SU-DHL-6 (cell line): Measurements from ENCODE around the gene PRPSAP1.

Source experiments
- H2AFZ ChIP-seq: fragments of 200-600 bp; sonication (generic); 2 replicates; pipeline ENCODE4 v1.6.1; 2014; ENCODE audit warnings: low read depth, mild to moderate bottlenecking, moderate library complexity, mixed read lengths, antibody characterized with exemption, low read length; ENCODE audit not compliant: severe bottlenecking
- H3F3A ChIP-seq: fragments of 200-600 bp; shearing (Covaris generic); 2 replicates; pipeline ENCODE4 v1.6.0; 2016; ENCODE audit warnings: antibody characterized with exemption, mild to moderate bottlenecking; ENCODE audit not compliant: insufficient read depth
- H3K27ac ChIP-seq: fragments of 200-600 bp; sonication (generic); 2 replicates; pipeline ENCODE4 v1.5.1; 2016; ENCODE audit warnings: low read depth, mild to moderate bottlenecking, low read length, moderate library complexity, mixed read lengths
- H3K27me3 ChIP-seq: fragments of 200-600 bp; sonication (generic), shearing (Covaris generic); 2 replicates; pipeline ENCODE4 v1.6.0; 2014; ENCODE audit warnings: mild to moderate bottlenecking, low read length
- H3K36me3 ChIP-seq: fragments of 200-600 bp; sonication (generic); 2 replicates; pipeline ENCODE4 v1.6.1; 2014; ENCODE audit warnings: mild to moderate bottlenecking, low read length, mixed read lengths
- H3K4me2 ChIP-seq: fragments of 300-600, 200-600 bp; shearing (Covaris generic), sonication (generic); 2 replicates; pipeline ENCODE4 v1.6.0; 2014; ENCODE audit warnings: low read length, low read depth, mild to moderate bottlenecking; ENCODE audit not compliant: poor library complexity, severe bottlenecking
- H3K4me3 ChIP-seq: fragments of 200-600 bp; sonication (generic); 2 replicates; pipeline ENCODE4 v1.5.1; 2014; ENCODE audit warnings: antibody characterized with exemption, low read length, mild to moderate bottlenecking, mixed read lengths; ENCODE audit not compliant: insufficient read depth, poor library complexity, severe bottlenecking
- H3K79me2 ChIP-seq: fragments of 200-600 bp; sonication (generic); 2 replicates; pipeline ENCODE4 v1.6.1; 2014; ENCODE audit warnings: mild to moderate bottlenecking, low read length, moderate library complexity; ENCODE audit not compliant: insufficient read depth
- H3K9ac ChIP-seq: fragments of 200-600 bp; sonication (generic); 2 replicates; pipeline ENCODE4 v1.7.0; 2014; ENCODE audit warnings: mild to moderate bottlenecking, low read length
- H3K9me2 ChIP-seq: fragments of 200-600 bp; sonication (generic); replicated peaks from 2 replicates; pipeline ENCODE4 v1.6.1; 2014; ENCODE audit warnings: low read length; ENCODE audit not compliant: insufficient read depth
- H3K9me3 ChIP-seq: fragments of 200-600 bp; sonication (generic); 2 replicates; pipeline ENCODE4 v1.6.1; 2014; ENCODE audit warnings: low read length, mixed read lengths; ENCODE audit not compliant: insufficient read depth
- H4K20me1 ChIP-seq: fragments of 200-600 bp; sonication (generic); 2 replicates; pipeline ENCODE4 v1.6.1; 2014; ENCODE audit warnings: low read depth, mild to moderate bottlenecking, antibody characterized with exemption, low read length, moderate library complexity, mixed read lengths
- CTCF ChIP-seq: fragments of 200-600 bp; sonication (generic); IDR thresholded peaks from one replicate; pipeline ENCODE4 v1.5.1; 2017; ENCODE audit warnings: antibody characterized with exemption, mild to moderate bottlenecking, low read length, moderate library complexity; ENCODE audit not compliant: insufficient read depth, poor library complexity, severe bottlenecking
- EZH2phosphoT487 ChIP-seq: fragments of 200-600 bp; sonication (generic), shearing (Covaris generic); conservative IDR thresholded peaks from 2 replicates; pipeline ENCODE4 v1.6.1; 2018; ENCODE audit warnings: mild to moderate bottlenecking, antibody characterized with exemption, low read length, moderate library complexity, mixed read lengths

Gene PRPSAP1

DNA sequence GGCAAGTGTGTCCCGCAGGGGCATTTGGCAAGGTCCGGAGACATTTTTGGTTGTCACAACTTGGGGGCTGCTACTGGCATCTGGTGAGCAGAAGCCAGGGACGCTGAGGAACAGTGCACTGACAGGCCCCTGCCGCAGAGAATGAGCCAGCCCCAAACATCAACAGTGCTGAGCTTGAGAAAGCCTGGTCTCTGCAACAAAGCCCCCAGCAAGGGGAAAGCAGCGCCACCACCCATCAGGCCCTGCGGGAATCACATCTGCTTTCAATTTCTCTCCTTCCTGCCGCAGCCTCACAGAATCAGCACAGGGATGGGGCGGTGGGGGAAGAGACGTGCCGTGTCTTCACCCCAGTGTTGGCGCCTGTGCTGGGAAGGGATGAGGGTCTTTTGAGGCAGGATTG is 14.8 kb upstream of the PRPSAP1 start:
- H3K27me3 ChIP-seq = no peaks in the 10 kb centered on the region
- no peaks in the 10 kb centered on the region for H3K79me2 ChIP-seq
- H2AFZ ChIP-seq = no peak overlapping the region
- H4K20me1 ChIP-seq = no peaks in the 10 kb centered on the region
- H3K4me3 ChIP-seq = no peak overlapping the region
- no peaks in the 10 kb centered on the region for H3K36me3 ChIP-seq
- H3K27ac ChIP-seq = no peak overlapping the region
- no peak overlapping the region for H3K4me2 ChIP-seq
- no peaks in the 10 kb centered on the region for H3F3A ChIP-seq
- no peaks in the 10 kb centered on the region for H3K9me3 ChIP-seq
- no peak overlapping the region for H3K9ac ChIP-seq
- no peaks in the 10 kb centered on the region for H3K9me2 ChIP-seq
- no peak for TF ChIP-seq CTCF
- no peak for TF ChIP-seq EZH2phosphoT487

DNA sequence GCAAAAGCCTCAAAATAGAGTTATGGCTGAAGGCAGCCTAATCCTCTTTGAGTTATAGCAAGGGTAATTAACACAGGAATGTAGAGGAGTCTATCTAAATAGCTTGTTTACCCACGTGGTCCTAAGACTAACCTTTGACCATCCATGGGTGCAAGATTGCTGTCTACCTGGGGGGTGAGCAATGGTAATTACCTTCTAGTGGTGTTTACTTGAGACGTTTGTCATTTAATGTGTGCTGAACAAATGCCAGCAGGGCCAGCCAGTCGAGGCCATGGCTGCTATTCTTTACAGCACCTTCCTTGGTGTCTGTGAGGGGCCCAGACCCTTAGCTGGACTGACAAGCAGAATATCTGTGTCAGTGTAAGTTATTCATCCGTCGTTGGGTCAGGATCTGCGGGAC is 13.9 kb upstream of the PRPSAP1 start:
- no peak overlapping the region for H3K4me2 ChIP-seq
- no peaks in the 10 kb centered on the region for H3K36me3 ChIP-seq
- H3K9me2 ChIP-seq = no peaks in the 10 kb centered on the region
- H3K79me2 ChIP-seq = no peaks in the 10 kb centered on the region
- no peaks in the 10 kb centered on the region for H3K9me3 ChIP-seq
- TF ChIP-seq EZH2phosphoT487 (no peak), CTCF (no peak)
- no peaks in the 10 kb centered on the region for H3F3A ChIP-seq
- H4K20me1 ChIP-seq = no peaks in the 10 kb centered on the region
- H3K27ac ChIP-seq = no peak overlapping the region
- no peak overlapping the region for H3K4me3 ChIP-seq
- no peak overlapping the region for H3K9ac ChIP-seq
- no peaks in the 10 kb centered on the region for H3K27me3 ChIP-seq
- H2AFZ ChIP-seq = no peak overlapping the region

DNA sequence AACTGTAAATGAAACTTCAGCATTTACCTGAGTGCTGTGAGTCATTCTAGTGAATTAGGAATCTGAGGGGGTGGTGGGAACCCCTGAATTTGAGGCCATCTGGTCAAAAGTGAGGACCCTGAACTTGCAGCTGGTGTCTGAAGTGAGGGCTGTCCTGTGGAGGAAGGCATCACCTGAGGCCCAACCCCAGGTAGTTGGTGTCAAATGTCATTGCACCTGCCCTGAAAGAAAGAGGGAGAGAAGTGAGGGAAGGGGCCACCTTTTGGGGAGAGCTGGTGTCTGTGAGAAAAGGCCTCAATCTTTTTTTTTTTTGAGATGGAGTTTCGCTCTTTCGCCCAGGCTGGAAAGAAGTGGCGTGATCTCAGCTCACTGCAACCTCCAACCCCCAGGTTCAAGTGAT is 12.5 kb upstream of the PRPSAP1 start:
- Histone ChIP-seq H3K27me3 (no peaks in the 10 kb centered on the region), H3F3A (no peaks in the 10 kb centered on the region), H3K4me3 (no peak overlapping the region), H2AFZ (no peak overlapping the region), H3K36me3 (no peaks in the 10 kb centered on the region), H4K20me1 (no peaks in the 10 kb centered on the region), H3K9me2 (no peaks in the 10 kb centered on the region), H3K4me2 (no peak overlapping the region), H3K27ac (no peak overlapping the region), H3K79me2 (no peaks in the 10 kb centered on the region), H3K9me3 (no peaks in the 10 kb centered on the region), H3K9ac (no peak overlapping the region)
- TF ChIP-seq CTCF (no peak), EZH2phosphoT487 (no peak)
